Measurements from ENCODE around the gene ICOS. TPM values are rescaled to one million over a fixed set of nuclear protein-coding genes. Genes with fewer than 3 reads are reported as not detected.

The ICOS gene
- 100 to 1,000 TPM; 146 to 194 TPM for total RNA-seq

GRCh38 chr2:203936535-203936934 is at the start of gene ICOS:
Gene ICOS (plus strand): TSS chr2:203936763. CDS start chr2:203936815, 52 bp downstream.
- Mint-ChIP-seq H3K36me3 (ENCODE audit: low read depth) (peaks cover 94% of the 10 kb centered on the region), H3K4me3 (peak within 1 kb of the TSS; percentile 98), H3K9me3 (peaks cover 9% of the 10 kb centered on the region), H3K4me1 (peaks cover 28% of the 10 kb centered on the region), H3K27me3 (no peaks in the 10 kb centered on the region), H3K27ac (peak within 1 kb of the TSS; percentile 93)
- peak; percentile 42 for ATAC-seq (replicated peaks)

- Mint-ChIP-seq H3K27me3 (no peaks in the 10 kb centered on the region), H3K4me3 (peak overlapping the region; percentile 73), H3K36me3 (ENCODE audit: low read depth) (peaks cover 24% of the 10 kb centered on the region), H3K9me3 (peaks cover 6% of the 10 kb centered on the region), H3K27ac (peak overlapping the region; percentile 95), H3K4me1 (peaks cover 47% of the 10 kb centered on the region)
- no peak for ATAC-seq (replicated peaks)
Observed at GRCh38 chr2:203887677-203888076, 48.9 kb upstream of the ICOS start.

- peak; percentile 8 for ATAC-seq (replicated peaks)
- H3K9me3 Mint-ChIP-seq, result peaks cover 6% of the 10 kb centered on the region
- no peaks in the 10 kb centered on the region for H3K27me3 Mint-ChIP-seq
- H3K4me1 Mint-ChIP-seq, result peaks cover 60% of the 10 kb centered on the region
- peak overlapping the region; percentile 95 for H3K27ac Mint-ChIP-seq
- peaks cover 29% of the 10 kb centered on the region for H3K36me3 Mint-ChIP-seq (ENCODE audit: low read depth)
- H3K4me3 Mint-ChIP-seq, result peak overlapping the region; percentile 73
Observed at GRCh38 chr2:203889542-203889941, 47.0 kb upstream of the ICOS start.

GRCh38 chr2:203889944-203890343 is 46.6 kb upstream of the ICOS start:
- Mint-ChIP-seq H3K36me3 (ENCODE audit: low read depth) (peaks cover 29% of the 10 kb centered on the region), H3K4me3 (peak overlapping the region; percentile 73), H3K9me3 (peaks cover 6% of the 10 kb centered on the region), H3K27me3 (no peaks in the 10 kb centered on the region), H3K27ac (peak overlapping the region; percentile 95), H3K4me1 (peaks cover 60% of the 10 kb centered on the region)
- ATAC-seq (replicated peaks), result peak; percentile 5

- peaks cover 29% of the 10 kb centered on the region for H3K36me3 Mint-ChIP-seq (ENCODE audit: low read depth)
- H3K4me3 Mint-ChIP-seq, result peak overlapping the region; percentile 73
- no peaks in the 10 kb centered on the region for H3K27me3 Mint-ChIP-seq
- H3K9me3 Mint-ChIP-seq, result peaks cover 6% of the 10 kb centered on the region
- peak overlapping the region; percentile 95 for H3K27ac Mint-ChIP-seq
- ATAC-seq (replicated peaks), result no peak
- peaks cover 60% of the 10 kb centered on the region for H3K4me1 Mint-ChIP-seq
Observed at GRCh38 chr2:203890733-203891132, 45.8 kb upstream of the ICOS start.

GRCh38 chr2:203891474-203891873 is 45.1 kb upstream of the ICOS start:
- peak; percentile 71 for ATAC-seq (replicated peaks)
- H3K27ac Mint-ChIP-seq, result peak overlapping the region; percentile 95
- H3K9me3 Mint-ChIP-seq, result peaks cover 6% of the 10 kb centered on the region
- peak overlapping the region; percentile 73 for H3K4me3 Mint-ChIP-seq
- peaks cover 29% of the 10 kb centered on the region for H3K36me3 Mint-ChIP-seq (ENCODE audit: low read depth)
- no peaks in the 10 kb centered on the region for H3K27me3 Mint-ChIP-seq
- H3K4me1 Mint-ChIP-seq, result peaks cover 53% of the 10 kb centered on the region

- peaks cover 53% of the 10 kb centered on the region for H3K4me1 Mint-ChIP-seq
- H3K27me3 Mint-ChIP-seq, result no peaks in the 10 kb centered on the region
- peaks cover 29% of the 10 kb centered on the region for H3K36me3 Mint-ChIP-seq (ENCODE audit: low read depth)
- peak overlapping the region; percentile 95 for H3K27ac Mint-ChIP-seq
- no peak for ATAC-seq (replicated peaks)
- H3K9me3 Mint-ChIP-seq, result peaks cover 6% of the 10 kb centered on the region
- H3K4me3 Mint-ChIP-seq, result peak overlapping the region; percentile 73
Observed at GRCh38 chr2:203892207-203892606, 44.4 kb upstream of the ICOS start.

GRCh38 chr2:203893401-203893800 is 43.2 kb upstream of the ICOS start:
- ATAC-seq (replicated peaks), result no peak
- peaks cover 29% of the 10 kb centered on the region for H3K36me3 Mint-ChIP-seq (ENCODE audit: low read depth)
- H3K4me1 Mint-ChIP-seq, result peaks cover 53% of the 10 kb centered on the region
- peak overlapping the region; percentile 73 for H3K4me3 Mint-ChIP-seq
- H3K27ac Mint-ChIP-seq, result peak overlapping the region; percentile 95
- peaks cover 6% of the 10 kb centered on the region for H3K9me3 Mint-ChIP-seq
- no peaks in the 10 kb centered on the region for H3K27me3 Mint-ChIP-seq

GRCh38 chr2:203893840-203894239 is 42.7 kb upstream of the ICOS start:
- peak overlapping the region; percentile 73 for H3K4me3 Mint-ChIP-seq
- peak; percentile 4 for ATAC-seq (replicated peaks)
- H3K9me3 Mint-ChIP-seq, result peaks cover 6% of the 10 kb centered on the region
- H3K27me3 Mint-ChIP-seq, result no peaks in the 10 kb centered on the region
- H3K4me1 Mint-ChIP-seq, result peaks cover 52% of the 10 kb centered on the region
- H3K27ac Mint-ChIP-seq, result peak overlapping the region; percentile 95
- peaks cover 29% of the 10 kb centered on the region for H3K36me3 Mint-ChIP-seq (ENCODE audit: low read depth)

- ATAC-seq (replicated peaks), result peak; percentile 49
- Mint-ChIP-seq H3K27ac (peak overlapping the region; percentile 95), H3K36me3 (ENCODE audit: low read depth) (peaks cover 29% of the 10 kb centered on the region), H3K9me3 (peaks cover 6% of the 10 kb centered on the region), H3K4me1 (peaks cover 52% of the 10 kb centered on the region), H3K27me3 (no peaks in the 10 kb centered on the region), H3K4me3 (peak overlapping the region; percentile 73)
Observed at GRCh38 chr2:203894262-203894661, 42.3 kb upstream of the ICOS start.

GRCh38 chr2:203897544-203897943 is 39.0 kb upstream of the ICOS start:
- Mint-ChIP-seq H3K4me1 (peaks cover 29% of the 10 kb centered on the region), H3K27me3 (no peaks in the 10 kb centered on the region), H3K36me3 (ENCODE audit: low read depth) (peaks cover 5% of the 10 kb centered on the region), H3K27ac (peak overlapping the region; percentile 84), H3K9me3 (peaks cover 9% of the 10 kb centered on the region), H3K4me3 (peak overlapping the region; percentile 73)
- no peak for ATAC-seq (replicated peaks)

- peaks cover 9% of the 10 kb centered on the region for H3K9me3 Mint-ChIP-seq
- H3K4me1 Mint-ChIP-seq, result peaks cover 24% of the 10 kb centered on the region
- no peaks in the 10 kb centered on the region for H3K27me3 Mint-ChIP-seq
- H3K36me3 Mint-ChIP-seq (ENCODE audit: low read depth), result peaks cover 5% of the 10 kb centered on the region
- no peak for ATAC-seq (replicated peaks)
- H3K27ac Mint-ChIP-seq, result peak overlapping the region; percentile 84
- H3K4me3 Mint-ChIP-seq, result peak overlapping the region; percentile 73
Observed at GRCh38 chr2:203898657-203899056, 37.9 kb upstream of the ICOS start.

- peaks cover 17% of the 10 kb centered on the region for H3K4me1 Mint-ChIP-seq
- no peak overlapping the region for H3K27ac Mint-ChIP-seq
- H3K4me3 Mint-ChIP-seq, result no peak overlapping the region
- peaks cover 9% of the 10 kb centered on the region for H3K9me3 Mint-ChIP-seq
- no peaks in the 10 kb centered on the region for H3K36me3 Mint-ChIP-seq (ENCODE audit: low read depth)
- ATAC-seq (replicated peaks), result no peak
- H3K27me3 Mint-ChIP-seq, result no peaks in the 10 kb centered on the region
Observed at GRCh38 chr2:203900253-203900652, 36.3 kb upstream of the ICOS start.

GRCh38 chr2:203904022-203904421 is 32.5 kb upstream of the ICOS start:
- Mint-ChIP-seq H3K4me1 (peaks cover 4% of the 10 kb centered on the region), H3K27me3 (no peaks in the 10 kb centered on the region), H3K4me3 (no peak overlapping the region), H3K27ac (no peak overlapping the region), H3K36me3 (ENCODE audit: low read depth) (no peaks in the 10 kb centered on the region), H3K9me3 (peaks cover 9% of the 10 kb centered on the region)
- ATAC-seq (replicated peaks), result no peak

GRCh38 chr2:203905656-203906055 is 30.9 kb upstream of the ICOS start:
- Mint-ChIP-seq H3K27me3 (no peaks in the 10 kb centered on the region), H3K4me3 (no peak overlapping the region), H3K27ac (no peak overlapping the region), H3K9me3 (peaks cover 6% of the 10 kb centered on the region), H3K4me1 (peaks cover 15% of the 10 kb centered on the region), H3K36me3 (ENCODE audit: low read depth) (no peaks in the 10 kb centered on the region)
- no peak for ATAC-seq (replicated peaks)
